ENCODE data around the gene SLC9A2. TPM values are rescaled to one million over a fixed set of nuclear protein-coding genes. Genes with fewer than 3 reads are reported as not detected.

SLC9A2 gene
- total RNA-seq, 2 donors from 2014 or later: not detected

DNA sequence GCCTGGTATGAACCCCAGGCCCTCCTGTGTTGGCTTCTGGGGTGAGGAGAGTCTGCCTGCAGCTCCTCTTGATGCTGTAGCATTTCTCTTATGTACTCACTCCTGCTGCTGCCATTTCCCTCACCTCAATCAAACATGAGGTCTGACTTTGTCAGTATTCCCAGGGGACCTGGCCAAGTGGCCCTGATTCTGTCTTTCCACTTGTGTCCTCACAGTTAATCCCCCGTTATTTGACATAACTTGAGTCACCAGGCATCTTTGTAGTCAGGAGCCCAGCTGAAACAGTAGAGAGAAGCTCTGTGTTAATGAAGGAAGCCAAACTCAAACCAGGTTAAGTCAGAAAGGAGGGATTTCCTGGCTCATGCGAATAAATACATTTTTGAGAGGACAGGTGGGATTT is 55.0 kb downstream of the SLC9A2 start:
- H3K27ac ChIP-seq (ENCODE audit: low read depth, low read length): no peak overlapping the region
- H3K4me3 ChIP-seq (ENCODE audit: low read length): no peak overlapping the region
- TF ChIP-seq CTCF (conservative IDR thresholded peaks at IDR 0.05): no peak
- Mint-ChIP-seq H3K27ac (no peak overlapping the region), H3K9me3 (no peaks in the 10 kb centered on the region), H3K4me3 (no peak overlapping the region), H3K36me3 (ENCODE audit: low read depth) (no peaks in the 10 kb centered on the region), H3K27me3 (ENCODE audit: insufficient read depth) (no peaks in the 10 kb centered on the region), H3K4me1 (no peaks in the 10 kb centered on the region)
- H3K9me3 ChIP-seq (ENCODE audit: control insufficient read depth, low read length): no peaks in the 10 kb centered on the region
- no peak overlapping the region for H3K9ac ChIP-seq (ENCODE audit: extremely low read depth, low read length, poor library complexity, severe bottlenecking)
- H3K27me3 ChIP-seq (ENCODE audit: control insufficient read depth, insufficient read depth, low read length, poor library complexity, severe bottlenecking): no peaks in the 10 kb centered on the region
- WGBS, 2 experiments (ENCODE audit: insufficient coverage in 1 of 2, insufficient read length in 1 of 2): 97 to 100% methylated on average over 2 of the region's 2 CpGs
- H3K36me3 ChIP-seq (ENCODE audit: control insufficient read depth, insufficient read depth, low read length): no peaks in the 10 kb centered on the region
- DNase-seq: no peak
- no peaks in the 10 kb centered on the region for H3K4me1 ChIP-seq (ENCODE audit: control insufficient read depth, insufficient read depth, low read length)

GRCh38 chr2:102674836-102675235 is 55.5 kb downstream of the SLC9A2 start:
- H3K27me3 Mint-ChIP-seq (ENCODE audit: insufficient read depth): no peaks in the 10 kb centered on the region
- H3K27ac Mint-ChIP-seq: no peak overlapping the region
- Histone ChIP-seq H3K4me1 (ENCODE audit: control insufficient read depth, insufficient read depth, low read length) (no peaks in the 10 kb centered on the region), H3K27me3 (ENCODE audit: control insufficient read depth, insufficient read depth, low read length, poor library complexity, severe bottlenecking) (no peaks in the 10 kb centered on the region), H3K36me3 (ENCODE audit: control insufficient read depth, insufficient read depth, low read length) (no peaks in the 10 kb centered on the region), H3K9me3 (ENCODE audit: control insufficient read depth, low read length) (no peaks in the 10 kb centered on the region), H3K27ac (ENCODE audit: low read depth, low read length) (no peak overlapping the region), H3K9ac (ENCODE audit: extremely low read depth, low read length, poor library complexity, severe bottlenecking) (no peak overlapping the region), H3K4me3 (ENCODE audit: low read length) (no peak overlapping the region)
- 88 to 93% methylated on average over 4 of the region's 4 CpGs for WGBS, 2 experiments (ENCODE audit: insufficient coverage in 1 of 2, insufficient read length in 1 of 2)
- no peak overlapping the region for H3K4me3 Mint-ChIP-seq
- no peaks in the 10 kb centered on the region for H3K36me3 Mint-ChIP-seq (ENCODE audit: low read depth)
- no peak for TF ChIP-seq CTCF (conservative IDR thresholded peaks at IDR 0.05)
- no peak for DNase-seq
- no peaks in the 10 kb centered on the region for H3K9me3 Mint-ChIP-seq
- no peaks in the 10 kb centered on the region for H3K4me1 Mint-ChIP-seq

GRCh38 chr2:102677244-102678215 is 58.2 kb downstream of the SLC9A2 start:
- H3K27me3 Mint-ChIP-seq (ENCODE audit: insufficient read depth): peaks cover 2% of the 10 kb centered on the region
- no peak for TF ChIP-seq CTCF (conservative IDR thresholded peaks at IDR 0.05)

More at GRCh38 chr2:102677244-102678215, 58.2 kb downstream of the SLC9A2 start:
- no peaks in the 10 kb centered on the region for H3K36me3 Mint-ChIP-seq (ENCODE audit: low read depth)
- Histone ChIP-seq H3K9me3 (ENCODE audit: control insufficient read depth, low read length) (no peaks in the 10 kb centered on the region), H3K27me3 (ENCODE audit: control insufficient read depth, insufficient read depth, low read length, poor library complexity, severe bottlenecking) (no peaks in the 10 kb centered on the region), H3K4me1 (ENCODE audit: control insufficient read depth, insufficient read depth, low read length) (no peaks in the 10 kb centered on the region), H3K4me3 (ENCODE audit: low read length) (no peak overlapping the region), H3K36me3 (ENCODE audit: control insufficient read depth, insufficient read depth, low read length) (no peaks in the 10 kb centered on the region), H3K27ac (ENCODE audit: low read depth, low read length) (no peak overlapping the region), H3K9ac (ENCODE audit: extremely low read depth, low read length, poor library complexity, severe bottlenecking) (no peak overlapping the region)
- H3K9me3 Mint-ChIP-seq: no peaks in the 10 kb centered on the region
- H3K27ac Mint-ChIP-seq: no peak overlapping the region
- H3K4me3 Mint-ChIP-seq: no peak overlapping the region
- H3K4me1 Mint-ChIP-seq: no peaks in the 10 kb centered on the region
- DNase-seq: no peak
- 87 to 100% methylated on average over 3 to 4 of the region's 4 CpGs for WGBS, 2 experiments (ENCODE audit: insufficient coverage in 1 of 2, insufficient read length in 1 of 2)
